Mesendoderm (in vitro differentiated cells): ENCODE data around the gene KRT81.
A peak's percentile ranks its signal among the peaks of the same experiment; 100 is the strongest.

Experiments
- DNase-seq: peaks from one replicate; pipeline ENCODE4 v3.0.0; 2013
- H2AK5ac ChIP-seq: 2 replicates; pipeline ENCODE4 v1.6.1; 2013; ENCODE audit warnings: low read length, inconsistent platforms
- H2BK120ac ChIP-seq: 2 replicates; pipeline ENCODE4 v1.6.1; 2013; ENCODE audit warnings: low read depth, mild to moderate bottlenecking, low read length, moderate library complexity, mixed read lengths
- H2BK15ac ChIP-seq: replicated peaks from 2 replicates; pipeline ENCODE4 v1.6.1; 2013; ENCODE audit warnings: low read depth, mild to moderate bottlenecking, moderate library complexity
- H2BK5ac ChIP-seq: 2 replicates; pipeline ENCODE4 v1.6.1; 2013; ENCODE audit warnings: low read length, inconsistent platforms
- H3K18ac ChIP-seq: 2 replicates; pipeline ENCODE4 v1.6.1; 2013; ENCODE audit warnings: mild to moderate bottlenecking, low read length, mixed read lengths
- H3K23ac ChIP-seq: one replicate; pipeline ENCODE4 v1.6.1; 2013; ENCODE audit warnings: low read length
- H3K27ac ChIP-seq: 2 replicates; pipeline ENCODE4 v1.5.1; 2013; ENCODE audit warnings: low read depth, mild to moderate bottlenecking, inconsistent platforms, low read length, moderate library complexity
- H3K27me3 ChIP-seq: 2 replicates; pipeline ENCODE4 v1.6.1; 2013; ENCODE audit warnings: low read length, control low read depth, mild to moderate bottlenecking, inconsistent platforms; ENCODE audit not compliant: insufficient read depth, poor library complexity
- H3K36me3 ChIP-seq: 2 replicates; pipeline ENCODE4 v1.6.1; 2013; ENCODE audit warnings: low read length, inconsistent platforms; ENCODE audit not compliant: control insufficient read depth, insufficient read depth
- H3K4ac ChIP-seq: one replicate; pipeline ENCODE4 v1.6.1; 2013; ENCODE audit warnings: low read depth, mild to moderate bottlenecking, low read length, moderate library complexity
- H3K4me1 ChIP-seq: 2 replicates; pipeline ENCODE4 v1.6.1; 2013; ENCODE audit warnings: low read depth, low read length, inconsistent platforms; ENCODE audit not compliant: control insufficient read depth
- H3K4me2 ChIP-seq: 2 replicates; pipeline ENCODE4 v1.6.1; 2013; ENCODE audit warnings: low read length
- H3K4me3 ChIP-seq: 2 replicates; pipeline ENCODE4 v1.5.1; 2013; ENCODE audit warnings: mild to moderate bottlenecking, low read length
- H3K56ac ChIP-seq: one replicate; pipeline ENCODE4 v1.6.1; 2013; ENCODE audit warnings: low read length
- H3K79me1 ChIP-seq: 2 replicates; pipeline ENCODE4 v1.6.1; 2013; ENCODE audit warnings: low read length, inconsistent platforms
- H3K79me2 ChIP-seq: 2 replicates; pipeline ENCODE4 v1.6.1; 2013; ENCODE audit warnings: mild to moderate bottlenecking, low read length; ENCODE audit not compliant: control insufficient read depth, insufficient read depth
- H3K9ac ChIP-seq: 2 replicates; pipeline ENCODE4 v1.6.1; 2013; ENCODE audit warnings: low read length, inconsistent platforms
- H4K5ac ChIP-seq: one replicate; pipeline ENCODE4 v1.6.1; 2013; ENCODE audit warnings: low read length
- H4K8ac ChIP-seq: one replicate; pipeline ENCODE4 v1.6.1; 2013; ENCODE audit warnings: low read depth, mild to moderate bottlenecking, control low read depth, low read length, moderate library complexity
- WGBS: extraction: QIAGEN DNeasy Blood & Tissue Kit; methylation state at CpG from one replicate; pipeline ENCODE4 v1.1.7; 2013; ENCODE audit warnings: low lambda C conversion rate, missing lambda C conversion rate; ENCODE audit not compliant: insufficient coverage; ENCODE audit errors: extremely low coverage; 5-methylcytosine and 5-hydroxymethylcytosine counted together

The KRT81 gene

GRCh38 chr12:52300796-52301691 is 9.7 kb upstream of the KRT81 start:
- no peak overlapping the region for H4K5ac ChIP-seq
- H3K23ac ChIP-seq, result no peak overlapping the region
- H2AK5ac ChIP-seq, result no peak overlapping the region
- no peak overlapping the region for H3K4me2 ChIP-seq
- peak; percentile 45 for DNase-seq
- no peaks in the 10 kb centered on the region for H3K36me3 ChIP-seq
- H3K79me1 ChIP-seq, result no peaks in the 10 kb centered on the region
- no CpG with 5 or more reads among the region's 14 CpGs for WGBS
- no peak overlapping the region for H2BK15ac ChIP-seq
- H3K79me2 ChIP-seq, result no peaks in the 10 kb centered on the region
- H2BK5ac ChIP-seq, result no peak overlapping the region
- no peak overlapping the region for H3K9ac ChIP-seq
- H3K4me3 ChIP-seq, result no peak overlapping the region
- no peak overlapping the region for H3K18ac ChIP-seq
- no peaks in the 10 kb centered on the region for H3K4me1 ChIP-seq
- H2BK120ac ChIP-seq, result no peak overlapping the region
- no peak overlapping the region for H3K56ac ChIP-seq
- no peak overlapping the region for H3K27ac ChIP-seq
- H3K27me3 ChIP-seq, result no peaks in the 10 kb centered on the region
- no peak overlapping the region for H3K4ac ChIP-seq
- no peak overlapping the region for H4K8ac ChIP-seq

DNA sequence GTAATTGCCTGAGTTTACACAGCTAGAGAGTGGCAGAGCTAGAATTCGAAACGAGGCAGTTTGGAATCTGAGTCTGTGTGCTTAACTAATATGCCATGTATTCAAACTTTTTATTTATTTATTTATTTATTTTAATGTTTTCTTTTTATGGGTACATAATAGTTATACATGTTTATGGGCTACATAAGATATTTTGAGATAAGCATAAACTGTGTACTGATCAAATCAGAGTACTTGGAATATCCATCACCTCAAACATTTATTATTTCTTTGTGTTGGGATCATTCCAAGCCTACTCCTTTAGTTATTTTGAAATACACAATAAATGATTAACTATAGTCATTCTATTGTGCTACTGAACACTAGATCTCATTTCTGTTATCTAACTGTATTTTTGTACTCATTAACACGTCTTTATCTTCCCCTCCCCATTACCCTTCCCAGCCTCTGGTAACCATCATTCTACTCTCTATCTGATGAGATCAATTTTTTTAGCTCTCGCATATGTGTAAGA is 7.4 kb upstream of the KRT81 start:
- H3K18ac ChIP-seq, result no peak overlapping the region
- DNase-seq, result no peak
- H3K4ac ChIP-seq, result no peak overlapping the region
- H4K5ac ChIP-seq, result no peak overlapping the region
- H2BK120ac ChIP-seq, result no peak overlapping the region
- no peaks in the 10 kb centered on the region for H3K79me2 ChIP-seq
- no peak overlapping the region for H3K27ac ChIP-seq
- no peak overlapping the region for H2BK5ac ChIP-seq
- no peaks in the 10 kb centered on the region for H3K27me3 ChIP-seq
- H3K79me1 ChIP-seq, result no peaks in the 10 kb centered on the region
- no peak overlapping the region for H3K4me2 ChIP-seq
- H4K8ac ChIP-seq, result no peak overlapping the region
- H3K23ac ChIP-seq, result no peak overlapping the region
- H3K36me3 ChIP-seq, result no peaks in the 10 kb centered on the region
- no peaks in the 10 kb centered on the region for H3K4me1 ChIP-seq
- no peak overlapping the region for H3K9ac ChIP-seq
- no CpG with 5 or more reads among the region's 4 CpGs for WGBS
- no peak overlapping the region for H2BK15ac ChIP-seq
- no peak overlapping the region for H3K4me3 ChIP-seq
- H3K56ac ChIP-seq, result no peak overlapping the region
- H2AK5ac ChIP-seq, result no peak overlapping the region

GRCh38 chr12:52296572-52297215 is 5.4 kb upstream of the KRT81 start:
- no CpG with 5 or more reads among the region's 5 CpGs for WGBS
- Histone ChIP-seq H3K27me3 (no peaks in the 10 kb centered on the region), H3K4ac (no peak overlapping the region), H3K18ac (no peak overlapping the region), H3K27ac (no peak overlapping the region), H3K4me3 (no peak overlapping the region), H3K36me3 (no peaks in the 10 kb centered on the region), H3K56ac (no peak overlapping the region), H2BK120ac (no peak overlapping the region), H3K9ac (no peak overlapping the region), H3K23ac (no peak overlapping the region), H2BK15ac (no peak overlapping the region), H3K4me2 (no peak overlapping the region), H3K79me2 (no peaks in the 10 kb centered on the region), H2BK5ac (no peak overlapping the region), H4K8ac (no peak overlapping the region), H4K5ac (no peak overlapping the region), H3K79me1 (no peaks in the 10 kb centered on the region), H3K4me1 (no peaks in the 10 kb centered on the region), H2AK5ac (no peak overlapping the region)
- no peak for DNase-seq

DNA sequence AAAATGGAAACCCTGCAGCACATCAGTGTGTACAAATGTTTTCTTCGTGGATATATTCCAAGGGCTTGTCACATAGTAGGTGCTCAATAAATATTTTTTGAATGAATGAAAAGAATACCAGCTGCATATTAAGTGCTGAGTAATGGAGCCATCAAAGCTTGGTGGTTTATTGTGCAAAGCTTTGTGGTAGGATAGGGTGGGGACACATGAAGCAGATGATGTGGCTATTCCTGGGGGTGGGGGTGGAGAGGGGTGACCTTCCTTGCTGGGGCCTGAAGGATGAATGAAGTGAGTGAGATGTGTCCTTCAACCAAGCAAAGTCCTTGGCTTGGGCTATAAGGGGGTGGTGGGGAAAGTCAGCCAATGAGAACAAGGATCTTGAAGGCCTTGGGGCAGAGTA is 4.3 kb upstream of the KRT81 start:
- no CpG with 5 or more reads among the region's 1 CpG for WGBS
- H3K27me3 ChIP-seq, result no peaks in the 10 kb centered on the region

DNA sequence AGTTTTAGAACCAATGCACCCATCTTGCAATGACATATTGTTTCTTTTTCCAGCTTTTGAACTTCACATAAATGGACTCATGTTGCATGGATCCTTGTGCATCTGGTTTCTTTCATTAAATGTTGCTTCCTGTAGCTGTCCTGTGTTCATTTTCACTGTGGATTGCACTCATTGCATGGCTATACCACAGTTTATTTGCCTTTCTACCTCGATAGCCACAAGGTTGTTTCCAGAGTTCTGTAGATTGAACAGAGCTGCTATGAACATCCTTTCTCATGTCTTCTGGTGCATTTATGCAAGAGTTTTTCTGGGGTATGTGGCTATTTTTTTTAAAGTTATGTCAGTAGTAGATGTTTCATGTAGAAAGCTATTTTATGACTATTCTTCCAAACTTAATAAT is 3.5 kb upstream of the KRT81 start:
- Histone ChIP-seq H3K4me2 (no peak overlapping the region), H4K8ac (no peak overlapping the region), H2BK120ac (no peak overlapping the region), H3K23ac (no peak overlapping the region), H2BK15ac (no peak overlapping the region), H3K79me2 (no peaks in the 10 kb centered on the region), H2BK5ac (no peak overlapping the region), H3K9ac (no peak overlapping the region), H3K4me3 (no peak overlapping the region), H3K18ac (no peak overlapping the region), H2AK5ac (no peak overlapping the region), H3K27me3 (no peaks in the 10 kb centered on the region), H3K4ac (no peak overlapping the region), H3K79me1 (no peaks in the 10 kb centered on the region), H3K36me3 (no peaks in the 10 kb centered on the region), H3K4me1 (no peaks in the 10 kb centered on the region), H4K5ac (no peak overlapping the region), H3K56ac (no peak overlapping the region), H3K27ac (no peak overlapping the region)
- WGBS, result no CpG with 5 or more reads among the region's 1 CpG
- DNase-seq, result no peak

More for the DNA sequence above, 4.3 kb upstream of the KRT81 start:
- H3K18ac ChIP-seq, result no peak overlapping the region
- no peaks in the 10 kb centered on the region for H3K4me1 ChIP-seq
- no peak overlapping the region for H2AK5ac ChIP-seq
- no peak overlapping the region for H2BK15ac ChIP-seq
- no peak overlapping the region for H3K4ac ChIP-seq
- no peak for DNase-seq
- H4K8ac ChIP-seq, result no peak overlapping the region
- no peak overlapping the region for H3K23ac ChIP-seq
- no peak overlapping the region for H4K5ac ChIP-seq
- no peak overlapping the region for H3K27ac ChIP-seq
- no peak overlapping the region for H3K4me3 ChIP-seq
- H3K9ac ChIP-seq, result no peak overlapping the region
- H2BK5ac ChIP-seq, result no peak overlapping the region
- H2BK120ac ChIP-seq, result no peak overlapping the region
- H3K4me2 ChIP-seq, result no peak overlapping the region
- H3K36me3 ChIP-seq, result no peaks in the 10 kb centered on the region
- no peak overlapping the region for H3K56ac ChIP-seq
- no peaks in the 10 kb centered on the region for H3K79me2 ChIP-seq
- H3K79me1 ChIP-seq, result no peaks in the 10 kb centered on the region
